GM19025 (cell line): Measurements from ENCODE around the gene SNX25.
"Not testable (repeated sequence)": the region's sequence is repeated elsewhere in the genome, so short reads cannot be mapped to it uniquely, and the experiment has no call there.

Experiments
- ATAC-seq: cut with Tn5 transposase; IDR thresholded peaks from one replicate; pipeline ENCODE4 v1.9.1; 2021; ENCODE audit warnings: mild to moderate bottlenecking, low read depth, moderate library complexity; ENCODE audit not compliant: unreplicated experiment

The SNX25 gene

DNA sequence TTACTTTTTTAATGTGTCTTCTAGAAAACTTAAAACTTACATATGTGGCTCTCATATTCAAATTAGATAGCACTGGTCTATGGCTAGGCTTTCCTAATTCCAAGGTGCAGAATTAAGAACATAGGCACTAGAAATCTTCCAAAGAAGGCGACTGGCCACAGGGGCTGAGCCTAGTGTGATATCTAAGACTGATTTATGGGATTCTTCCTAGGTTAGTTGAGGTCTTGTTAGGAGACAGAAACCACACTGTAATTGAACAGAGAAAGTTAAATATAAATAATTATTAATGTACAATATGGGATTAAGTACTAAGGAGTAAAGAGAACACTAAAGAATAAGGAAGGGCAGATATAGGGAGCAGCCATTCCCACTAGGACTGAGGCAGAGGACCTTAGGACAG lies 48.3 kb downstream of the SNX25 start:
- ATAC-seq, result no peak

DNA sequence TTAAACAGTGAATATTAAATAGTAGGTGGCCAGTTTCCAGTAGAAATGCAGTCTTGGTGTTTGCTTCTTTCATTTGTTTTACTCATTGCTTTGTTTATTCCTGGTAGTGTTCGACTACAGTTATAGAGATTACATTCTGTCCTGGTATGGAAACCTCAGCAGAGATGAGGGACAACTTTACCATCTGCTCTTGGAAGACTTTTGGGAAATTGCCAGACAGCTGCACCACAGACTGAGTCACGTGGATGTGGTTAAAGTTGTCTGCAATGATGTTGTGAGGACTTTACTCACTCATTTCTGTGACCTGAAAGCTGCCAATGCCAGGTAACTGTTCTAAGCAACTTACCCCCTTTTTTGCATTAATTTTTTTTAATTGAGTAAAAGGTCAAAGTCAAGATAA lies 49.3 kb downstream of the SNX25 start:
- ATAC-seq, result not testable (repeated sequence)

- ATAC-seq, result no peak
Measured at GRCh38 chr4:185259719-185260118, 50.3 kb downstream of the SNX25 start.

DNA sequence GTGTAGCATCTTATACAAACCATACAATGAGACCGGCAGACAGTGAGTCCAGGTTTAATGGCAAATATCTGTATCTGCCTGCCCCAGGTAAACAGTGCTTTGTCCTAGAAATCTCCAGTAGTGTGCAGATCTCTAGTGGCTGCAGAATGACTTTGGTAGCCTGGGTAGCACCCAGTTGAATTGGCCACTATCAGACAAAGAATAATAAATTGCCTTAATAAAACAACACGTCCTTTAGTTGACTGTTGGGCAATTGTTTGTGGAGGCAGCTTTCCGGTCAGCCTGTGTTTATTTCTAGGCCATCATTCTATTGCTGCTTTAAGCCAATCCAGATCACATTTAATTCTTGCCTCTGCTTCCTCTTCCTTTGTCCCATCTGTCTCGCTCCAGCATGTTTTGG lies 52.5 kb downstream of the SNX25 start:
- ATAC-seq, result no peak

DNA sequence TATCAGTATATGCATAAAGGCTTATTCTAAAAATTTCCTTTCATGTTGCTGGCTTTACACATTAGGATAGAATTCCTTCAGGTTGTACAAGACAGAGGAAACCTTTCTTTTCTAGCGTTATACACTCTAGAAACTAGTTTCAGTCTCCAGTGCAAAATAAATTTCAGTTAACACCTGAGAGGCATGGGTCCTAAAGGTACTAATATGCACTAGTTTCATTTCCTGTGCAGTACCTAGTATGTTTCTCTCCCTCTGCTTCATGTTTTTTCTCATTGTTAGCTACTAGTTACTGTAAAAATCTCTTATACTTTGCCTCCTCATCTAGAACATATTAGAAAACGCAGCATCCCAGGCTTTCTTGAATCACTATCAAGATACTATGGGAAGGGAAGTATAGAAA lies 54.0 kb downstream of the SNX25 start:
- ATAC-seq, result no peak

- ATAC-seq, result peak; percentile 49
Measured at GRCh38 chr4:185265942-185266341, 56.5 kb downstream of the SNX25 start.

DNA sequence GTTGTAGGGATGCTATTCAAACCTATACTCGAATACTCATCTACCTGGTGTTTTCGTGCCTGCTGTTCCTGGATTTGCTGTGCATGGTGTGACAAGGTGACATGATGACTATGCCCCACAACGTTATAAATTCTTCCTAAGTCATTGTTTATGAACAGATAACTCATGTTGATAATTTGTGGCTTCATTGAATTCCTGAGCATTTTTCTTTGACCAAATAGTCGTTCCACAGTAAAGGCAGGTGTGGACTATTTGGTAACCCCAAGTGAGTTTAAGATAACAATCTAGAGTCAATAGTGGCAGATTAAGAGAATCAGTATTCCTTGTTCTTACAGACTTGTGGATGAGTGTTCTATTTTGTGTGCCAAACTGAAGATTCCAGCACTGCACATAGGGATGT lies 59.9 kb downstream of the SNX25 start:
- ATAC-seq, result no peak

- no peak for ATAC-seq
Measured at GRCh38 chr4:185270037-185270436, 60.6 kb downstream of the SNX25 start.

DNA sequence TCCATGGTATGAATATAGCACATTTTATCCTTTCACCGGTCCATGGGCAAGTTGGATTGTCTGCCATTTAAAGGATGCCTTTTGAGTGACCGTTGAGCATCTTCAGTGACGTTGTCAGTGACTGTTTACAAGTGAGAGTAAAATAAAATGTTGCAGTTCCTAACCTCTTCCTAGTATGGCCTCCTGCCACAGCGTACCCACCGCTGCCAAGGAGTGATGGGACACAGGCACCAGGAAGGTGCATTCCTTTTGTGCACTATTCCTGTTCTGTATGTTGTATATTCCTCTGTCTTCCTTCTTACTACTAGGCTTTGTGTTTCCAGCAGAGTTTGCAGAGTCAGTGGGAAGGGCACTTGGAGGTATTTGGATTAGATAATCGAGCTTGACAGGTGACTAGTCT lies 61.5 kb downstream of the SNX25 start:
- ATAC-seq, result no peak

DNA sequence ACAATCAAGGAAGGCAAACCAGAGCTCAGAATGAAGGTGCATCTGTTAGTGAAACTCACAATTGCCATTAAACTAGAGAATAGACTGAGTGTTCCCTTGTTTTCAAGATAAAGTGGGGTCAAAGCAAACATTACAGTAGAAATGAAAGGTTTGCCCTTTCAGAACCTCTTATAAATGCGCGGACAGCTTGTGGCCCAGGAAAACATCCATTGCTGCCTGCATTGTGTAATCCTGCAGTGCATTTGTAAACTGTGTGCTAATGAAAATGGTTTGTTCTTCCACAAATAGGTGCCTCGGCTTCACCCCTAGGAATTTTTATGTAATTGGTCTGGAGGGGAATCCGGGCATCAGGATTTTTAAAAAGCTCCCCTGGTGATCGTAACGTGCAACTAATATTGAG lies 62.8 kb downstream of the SNX25 start:
- no peak for ATAC-seq

- ATAC-seq, result no peak
Measured at GRCh38 chr4:185275501-185275900, 66.1 kb downstream of the SNX25 start.

DNA sequence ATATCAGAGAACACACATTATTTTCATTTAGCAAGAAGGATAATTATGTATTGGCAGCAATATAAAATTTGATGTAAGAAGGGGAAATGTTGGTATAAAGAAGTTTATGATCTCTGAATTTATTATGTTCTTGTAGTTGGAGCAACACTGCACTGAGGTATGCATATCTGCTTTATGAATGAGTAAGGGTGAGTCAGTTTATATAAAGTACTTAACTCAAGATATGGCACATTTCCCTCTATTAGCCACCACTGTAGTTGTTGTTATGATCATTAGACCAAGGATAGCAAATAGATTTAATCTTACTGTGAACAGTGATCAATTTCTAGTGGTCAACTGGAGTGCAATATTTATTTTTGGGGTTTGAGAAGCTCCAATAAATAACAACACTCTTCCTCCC lies 66.6 kb downstream of the SNX25 start:
- no peak for ATAC-seq

DNA sequence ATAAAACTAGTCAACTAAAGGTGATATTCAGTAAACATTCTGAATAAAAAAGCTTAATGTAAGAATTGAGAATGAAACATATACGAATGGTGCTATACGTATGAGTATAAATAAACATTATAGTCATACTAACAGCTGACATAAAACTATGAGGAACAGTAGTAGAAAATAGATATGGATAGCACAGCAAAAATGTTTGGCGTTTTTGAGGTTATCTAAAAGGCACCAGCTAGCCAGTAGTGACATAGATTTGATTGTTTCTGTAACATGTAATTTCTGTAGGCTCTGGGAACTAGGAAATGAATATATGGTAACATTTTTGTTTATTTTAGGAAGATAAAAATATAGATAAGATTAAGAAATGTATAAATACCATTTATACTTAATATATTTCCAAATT lies 69.3 kb downstream of the SNX25 start:
- no peak for ATAC-seq

DNA sequence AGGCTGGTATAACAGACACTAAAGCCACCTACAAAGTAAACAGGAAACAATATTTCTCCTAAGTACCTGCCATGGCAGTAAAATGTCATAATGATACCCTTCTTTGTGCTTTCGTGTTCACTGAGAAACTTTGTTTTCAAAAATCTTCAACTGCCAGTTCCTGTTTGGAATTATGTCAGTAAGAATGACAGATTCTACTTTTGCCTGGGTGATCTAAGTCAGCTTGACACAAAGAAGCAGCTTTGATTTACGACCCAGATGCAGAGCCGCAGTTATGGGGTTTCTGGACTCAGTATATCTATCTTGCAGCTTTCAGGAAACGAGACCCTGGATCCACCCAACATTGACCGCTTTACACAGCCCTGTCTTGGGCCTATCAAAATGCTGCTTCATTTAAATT lies 71.2 kb downstream of the SNX25 start:
- no peak for ATAC-seq

DNA sequence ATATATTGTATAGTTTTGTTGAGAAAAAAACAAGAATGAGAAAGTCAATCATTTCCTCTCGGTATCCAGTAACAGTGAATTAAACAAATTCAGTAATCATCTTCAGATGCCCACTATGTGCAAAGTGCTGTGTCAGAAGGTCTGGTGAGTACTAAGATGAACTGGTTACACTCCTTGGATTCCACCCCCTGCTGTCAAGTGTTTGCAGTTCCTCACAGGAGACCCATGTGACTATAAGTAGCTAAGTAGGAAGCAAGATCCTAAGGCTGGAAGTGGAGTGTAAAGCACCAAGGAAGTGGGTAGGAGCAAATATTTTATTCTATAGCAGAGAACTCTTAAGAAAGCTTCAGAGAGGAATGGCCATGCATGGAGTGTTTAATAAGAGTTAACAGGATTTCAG lies 73.6 kb downstream of the SNX25 start:
- no peak for ATAC-seq

DNA sequence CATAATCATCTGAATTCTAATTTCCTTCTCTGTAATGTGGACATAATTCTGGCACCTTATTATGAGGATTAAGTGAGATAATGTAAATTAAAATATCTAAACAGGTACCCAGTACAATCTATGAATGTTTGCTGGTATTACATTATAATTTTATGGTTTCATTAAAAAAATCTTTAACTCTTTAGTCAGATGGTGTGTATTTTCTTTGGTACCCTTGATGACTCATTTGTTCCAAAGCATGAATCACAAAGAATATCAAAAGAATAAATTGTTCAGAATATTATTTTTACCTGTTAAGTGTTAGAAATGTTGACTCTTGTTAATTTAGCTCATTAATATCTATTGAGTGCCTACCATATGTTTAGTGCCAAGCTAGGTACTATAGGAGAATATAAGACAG lies 74.3 kb downstream of the SNX25 start:
- ATAC-seq, result no peak

GRCh38 chr4:185285632-185286393 lies 76.4 kb downstream of the SNX25 start:
- ATAC-seq, result no peak

DNA sequence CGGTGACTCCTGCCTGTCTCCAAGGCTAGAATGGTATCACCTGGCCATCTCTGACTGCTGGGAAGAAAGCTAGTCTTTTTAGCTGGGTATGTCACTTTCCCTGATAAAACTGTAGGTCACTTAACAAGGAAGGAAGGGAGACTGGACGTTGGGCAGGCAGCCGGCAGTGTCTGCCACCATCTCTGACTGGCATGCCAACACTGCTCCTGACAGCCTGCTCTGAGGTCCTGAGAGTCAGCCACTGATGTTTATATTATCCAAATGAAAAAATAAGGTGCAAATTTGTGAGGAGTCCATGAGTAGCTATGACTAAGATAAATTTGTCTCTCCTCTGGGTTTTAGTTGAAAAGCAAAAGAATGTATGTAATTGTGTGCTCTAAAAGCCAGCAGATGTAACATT lies 77.2 kb downstream of the SNX25 start:
- ATAC-seq, result no peak

- ATAC-seq, result no peak
Measured at GRCh38 chr4:185287031-185287430, 77.6 kb downstream of the SNX25 start.

DNA sequence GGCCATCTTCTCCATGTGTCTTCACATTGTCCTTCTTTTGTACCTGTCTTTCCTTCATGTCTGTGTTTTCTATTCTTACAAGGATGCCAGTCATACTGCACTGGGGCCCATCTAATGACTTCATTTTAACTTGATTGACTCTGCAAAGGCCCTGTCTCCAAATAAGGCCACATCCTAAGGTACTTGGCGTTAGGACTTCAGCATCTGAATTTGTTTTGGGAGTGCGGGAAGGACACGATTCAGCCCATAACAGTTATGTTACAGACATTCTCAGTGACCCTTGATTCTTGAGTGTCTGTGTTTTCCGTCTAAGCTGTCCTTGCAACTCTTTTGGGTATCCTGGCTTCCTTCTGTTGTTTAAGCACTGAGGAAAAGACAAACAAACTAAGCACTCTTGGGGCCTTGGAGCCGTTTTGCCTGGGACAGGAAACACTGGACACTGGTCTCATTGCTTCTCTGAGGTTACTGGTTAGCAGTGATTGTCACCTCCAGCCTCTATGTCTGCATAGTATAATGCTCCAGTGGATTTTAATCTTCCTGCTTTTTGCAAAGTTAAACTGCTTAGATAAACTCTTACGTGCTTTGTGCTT lies 80.7 kb downstream of the SNX25 start:
- no peak for ATAC-seq

- ATAC-seq, result no peak
Measured at GRCh38 chr4:185290656-185291055, 81.3 kb downstream of the SNX25 start.

- ATAC-seq, result no peak
Measured at GRCh38 chr4:185293202-185293601, 83.8 kb downstream of the SNX25 start.
